ENCODE data around the gene OPN4. TPM values are rescaled to one million over a fixed set of nuclear protein-coding genes. Genes with fewer than 3 reads are reported as not detected.

The OPN4 gene
- total and polyA plus RNA-seq, 2 of the 13 experiments (the other 11 are each of a cell fraction or from before 2014, with no cell fraction given) = not detected

DNA sequence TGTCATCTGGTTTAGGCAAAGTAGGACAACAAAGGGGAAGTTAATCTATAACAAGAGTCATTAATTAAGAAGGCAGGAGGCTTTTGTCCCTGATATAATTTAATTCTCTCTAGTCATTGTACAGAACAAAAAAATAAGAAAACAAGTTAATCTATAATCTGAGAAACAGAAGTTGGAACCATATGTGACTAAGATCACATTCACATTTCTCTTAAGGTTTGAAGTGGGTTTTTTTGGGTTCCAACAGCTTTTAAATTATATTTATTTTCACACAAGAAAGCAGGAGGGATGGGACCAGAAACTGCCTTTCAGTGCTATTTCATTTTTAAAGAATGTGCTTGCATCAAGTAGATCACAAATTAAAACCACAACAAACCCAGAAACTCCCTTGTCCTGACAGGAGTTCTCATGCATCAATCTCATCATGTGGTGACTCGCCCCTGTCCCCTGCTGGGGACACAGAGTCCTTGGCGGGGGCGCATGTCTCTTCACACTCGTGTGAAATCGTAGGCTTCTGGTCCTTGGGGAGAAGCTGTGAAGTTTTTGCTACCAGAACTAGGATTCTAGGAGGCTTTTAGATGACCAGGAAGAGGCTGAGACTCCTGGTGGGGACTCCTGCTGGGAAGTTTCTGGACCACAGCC lies 10.1 kb upstream of the OPN4 start:
- ChIA-PET POLR2A (no interaction called here), CTCF (ENCODE audit: low intra/inter-chr PET ratio, low total read pairs) (no interaction called here)
- no TSS peak for BruUV-seq (replicated peaks)
- TF ChIP-seq FOXA1 (IDR thresholded peaks at IDR 0.05) (no peak), FOXA1 (CRISPR knock-in tag; IDR thresholded peaks at IDR 0.05) (no peak), SMC3 (IDR thresholded peaks at IDR 0.05; ENCODE audit: low read length) (peak; percentile 50), U2AF2 (IDR thresholded peaks at IDR 0.05; ENCODE audit: low read depth, low read length) (no peak), STAG1 (CRISPR knock-in tag; IDR thresholded peaks at IDR 0.05) (peak; percentile 58)
- TF ChIP-seq, protein P1, sequence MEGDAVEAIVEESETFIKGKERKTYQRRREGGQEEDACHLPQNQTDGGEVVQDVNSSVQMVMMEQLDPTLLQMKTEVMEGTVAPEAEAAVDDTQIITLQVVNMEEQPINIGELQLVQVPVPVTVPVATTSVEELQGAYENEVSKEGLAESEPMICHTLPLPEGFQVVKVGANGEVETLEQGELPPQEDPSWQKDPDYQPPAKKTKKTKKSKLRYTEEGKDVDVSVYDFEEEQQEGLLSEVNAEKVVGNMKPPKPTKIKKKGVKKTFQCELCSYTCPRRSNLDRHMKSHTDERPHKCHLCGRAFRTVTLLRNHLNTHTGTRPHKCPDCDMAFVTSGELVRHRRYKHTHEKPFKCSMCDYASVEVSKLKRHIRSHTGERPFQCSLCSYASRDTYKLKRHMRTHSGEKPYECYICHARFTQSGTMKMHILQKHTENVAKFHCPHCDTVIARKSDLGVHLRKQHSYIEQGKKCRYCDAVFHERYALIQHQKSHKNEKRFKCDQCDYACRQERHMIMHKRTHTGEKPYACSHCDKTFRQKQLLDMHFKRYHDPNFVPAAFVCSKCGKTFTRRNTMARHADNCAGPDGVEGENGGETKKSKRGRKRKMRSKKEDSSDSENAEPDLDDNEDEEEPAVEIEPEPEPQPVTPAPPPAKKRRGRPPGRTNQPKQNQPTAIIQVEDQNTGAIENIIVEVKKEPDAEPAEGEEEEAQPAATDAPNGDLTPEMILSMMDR (CRISPR knock-in tag; IDR thresholded peaks at IDR 0.05) = peak; percentile 53
- in situ Hi-C loops (cut with HindIII; ENCODE audit: extremely low pct_ligation_motif_present, low pct_unique_long_range_greater_than_20kb) = no loop called here
- DNase-seq (ENCODE audit: low spot score) (peak; percentile 10), FAIRE-seq (peak; percentile 18), ATAC-seq (peak; percentile 83)
- Histone ChIP-seq H3K4me3 (replicated peaks in 1 of 3; ENCODE audit: insufficient read depth in 1 of 3, low read depth in 2 of 3, low read length in 3 of 3) (no peak overlapping the region), H3K79me2 (ENCODE audit: insufficient read depth, low read length) (no peaks in the 10 kb centered on the region), H3K27me3 (ENCODE audit: control insufficient read depth in 1 of 2, insufficient read depth in 2 of 2, low read length in 2 of 2) (peaks cover 3 to 16% of the 10 kb centered on the region in 2 experiments; a peak in 3 of 5 replicates), H3K36me3 (replicated peaks in 1 of 2; ENCODE audit: control insufficient read depth in 1 of 2, insufficient read depth in 2 of 2, low read length in 2 of 2) (no peaks in the 10 kb centered on the region), H3K9ac (ENCODE audit: insufficient read depth, low read depth, low read length) (no peak overlapping the region), H3K27ac (ENCODE audit: extremely low read length, insufficient read depth, low read length) (no peak overlapping the region), H3K9me3 (ENCODE audit: low read length) (no peaks in the 10 kb centered on the region), H2AFZ (ENCODE audit: low read length) (no peak overlapping the region), H4K20me1 (ENCODE audit: insufficient read depth, low read length) (no peaks in the 10 kb centered on the region), H3K4me1 (ENCODE audit: insufficient read depth, low read length) (no peaks in the 10 kb centered on the region), H3K4me2 (ENCODE audit: low read depth, low read length) (no peak overlapping the region)
- WGBS (ENCODE audit: low lambda C conversion rate) = 11% methylated on average over 4 of the region's 5 CpGs
- intact Hi-C loops (cut with micrococcal nuclease; ENCODE audit: unreplicated experiment) = loop anchor here (5.0 kb wide), 1 partner anchor 52 kb away; no protein-coding TSS in a partner anchor
